K562 (cell line): Measurements from ENCODE around the gene PHF21B. TPM values are rescaled to one million over a fixed set of nuclear protein-coding genes. Genes with fewer than 3 reads are reported as not detected.
"Not testable (repeated sequence)": the region's sequence is repeated elsewhere in the genome, so short reads cannot be mapped to it uniquely, and the experiment has no call there.

Source experiments
- ATAC-seq: fragments of 200-7000 bp; cut with Tn5 transposase; 3 replicates; pipeline ENCODE4 v1.9.1; 2020; ENCODE audit warnings: moderate library complexity
- BruUV-seq: library from RNA; stranded (reverse); fragments of 400-500 nt; replicated peaks from 2 replicates; lab custom pipeline; 2021; lab: Mats Ljungman, UMichigan
- CTCF ChIA-PET: fragments of 300-600 bp; formaldehyde crosslinking; extraction: SDS; loops from one replicate; lab custom pipeline; 2021; ENCODE audit warnings: low intra/inter-chr PET ratio; lab: Yijun Ruan, JAX
- POLR2A ChIA-PET: fragments of 300-600, 350-650 bp; sonication (Branson Sonifier 250); formaldehyde crosslinking; extraction: SDS; loops from one replicate; lab custom pipeline; 2021; ENCODE audit warnings: antibody characterized with exemption, inconsistent platforms; lab: Yijun Ruan, JAX
- DNase-seq, 4 experiments: peaks; one replicate each; pipeline versions ENCODE4 v3.0.0 to v3.0.0-alpha.2; 2011 to 2018; ENCODE audit warnings: low spot score in 3 of 4, mixed read lengths in 3 of 4; ENCODE audit errors: extremely low read depth in 1 of 4
- FAIRE-seq: peaks from 2 replicates; lab custom pipeline; 2011; peaks lifted over from hg19 to GRCh38; lab: Jason Lieb, UNC
- H2AFZ ChIP-seq: 2 replicates; pipeline ENCODE4 v1.6.0; 2011; ENCODE audit warnings: low read depth, low read length, control low read depth, inconsistent platforms
- H3K27ac ChIP-seq: fragments of 200-600 bp; 3 replicates; pipeline ENCODE4 v1.8.0; 2011; ENCODE audit warnings: low read depth, mild to moderate bottlenecking, control low read depth, inconsistent platforms, low read length, moderate library complexity, mixed read lengths; ENCODE audit errors: extremely low read depth
- H3K27me3 ChIP-seq, 2 experiments: fragments of 300-600 bp in 1 of 2; 2 replicates in 1 of 2; 3 replicates in 1 of 2; pipeline versions ENCODE4 v1.6.0 to v1.8.0; 2011; ENCODE audit warnings: inconsistent platforms in 2 of 2, low read length in 2 of 2, mild to moderate bottlenecking in 1 of 2, mixed read lengths in 1 of 2, moderate library complexity in 1 of 2; ENCODE audit not compliant: control insufficient read depth in 2 of 2, insufficient read depth in 2 of 2
- H3K36me3 ChIP-seq: fragments of 300-600 bp; 3 replicates; pipeline ENCODE4 v1.8.0; 2011; ENCODE audit warnings: mild to moderate bottlenecking, low read length, inconsistent platforms; ENCODE audit not compliant: control insufficient read depth, insufficient read depth
- H3K4me1 ChIP-seq, 2 experiments: fragments of 200-600 bp in 1 of 2; replicated peaks in 1 of 2; 2 replicates in 1 of 2; 3 replicates in 1 of 2; pipeline versions ENCODE4 v1.5.1 to v1.8.0; 2011; ENCODE audit warnings: inconsistent platforms in 2 of 2, low read length in 2 of 2, mild to moderate bottlenecking in 1 of 2, mixed read lengths in 1 of 2, moderate library complexity in 1 of 2; ENCODE audit not compliant: control insufficient read depth in 2 of 2, insufficient read depth in 2 of 2
- H3K4me2 ChIP-seq: 2 replicates; pipeline ENCODE4 v1.6.1; 2011; ENCODE audit warnings: low read length, control low read depth, inconsistent platforms, mixed read lengths; ENCODE audit not compliant: insufficient read depth
- H3K4me3 ChIP-seq: fragments of 200-600 bp; sonication (generic), shearing (Covaris generic); 2 replicates; pipeline ENCODE4 v1.5.1; 2016; ENCODE audit warnings: control low read depth, inconsistent platforms
- H3K79me2 ChIP-seq: fragments of 200-600 bp; 3 replicates; pipeline ENCODE4 v1.8.0; 2011; ENCODE audit warnings: low read length, inconsistent platforms; ENCODE audit not compliant: control insufficient read depth, insufficient read depth
- H3K9ac ChIP-seq, 2 experiments: 2 replicates each; pipeline versions ENCODE4 v1.6.0 to v1.6.1; 2011; ENCODE audit warnings: low read depth in 2 of 2, low read length in 2 of 2, control low read depth in 1 of 2, inconsistent platforms in 1 of 2, mild to moderate bottlenecking in 1 of 2, mixed read lengths in 1 of 2; ENCODE audit not compliant: insufficient read depth in 1 of 2
- H3K9me1 ChIP-seq: one replicate; pipeline ENCODE4 v1.6.0; 2011; ENCODE audit warnings: inconsistent platforms, mild to moderate bottlenecking, low read length, moderate library complexity; ENCODE audit not compliant: control insufficient read depth, insufficient read depth
- H3K9me3 ChIP-seq: replicated peaks from 2 replicates; pipeline ENCODE4 v1.5.1; 2011; ENCODE audit warnings: low read depth, low read length, inconsistent platforms; ENCODE audit not compliant: control insufficient read depth, insufficient read depth
- H4K20me1 ChIP-seq: replicated peaks from 2 replicates; pipeline ENCODE4 v1.6.1; 2011; ENCODE audit warnings: low read length, inconsistent platforms, mixed read lengths; ENCODE audit not compliant: control insufficient read depth, insufficient read depth
- ASH1L ChIP-seq: fragments of 450-650 bp; IDR thresholded peaks from 2 replicates; pipeline ENCODE4 v1.6.1; 2018; ENCODE audit warnings: borderline replicate concordance, mild to moderate bottlenecking, low read depth; ENCODE audit not compliant: partially characterized antibody
- RBM14 ChIP-seq: fragments of 200-400 bp; formaldehyde crosslinking; IDR thresholded peaks from 2 replicates; pipeline ENCODE4 v1.6.1; 2018; ENCODE audit warnings: low read depth, mild to moderate bottlenecking, low read length, moderate library complexity, borderline replicate concordance; ENCODE audit not compliant: insufficient read depth
- ZEB2 ChIP-seq: fragments of 450-650 bp; IDR thresholded peaks from 2 replicates; pipeline ENCODE4 v1.6.1; 2016
- WGBS: fragments of 100-300 bp; shearing (Covaris generic); methylation state at CpG from one replicate; pipeline ENCODE4 v1.1.6; 2016; ENCODE audit warnings: low coverage, mixed read lengths; ENCODE audit not compliant: insufficient coverage; ENCODE audit errors: missing lambda C conversion rate; 5-methylcytosine and 5-hydroxymethylcytosine counted together
- in situ Hi-C: fragments of 300-500 bp; cut with MboI; formaldehyde crosslinking; loops from 4 replicates; pipeline ENCODE4 v1.15.0; 2018; ENCODE audit warnings: inconsistent platforms, mixed read lengths
- intact Hi-C: fragments of 100-400 bp; cut with micrococcal nuclease; formaldehyde crosslinking; loops from 2 replicates; pipeline ENCODE4 v1.14.2; 2022
- polyA plus RNA-seq, 8 experiments: library from polyadenylated mRNA; depleted of rRNA in 4 of 8; stranded (reverse) in 5 of 8; unstranded in 3 of 8; fragments of >200 nt; fragmentation: Nextera tagmentation in 2 of 8; fragmentation: Illumina TruSeq in 1 of 8; extraction: Ambion mirVana in 2 of 8; extraction: Trizol in 1 of 8; gene quantifications; 2 replicates each; pipeline versions ENCODE4 v1.2.1 to v1.2.3, GENCODE V29; 2011 to 2014; ENCODE audit warnings: inconsistent platforms in 1 of 8, missing spikeins in 1 of 8
- total RNA-seq, 7 experiments: library from RNA; depleted of rRNA in 6 of 7; stranded (reverse); fragments of >200 nt in 6 of 7; fragmentation: Illumina TruSeq in 2 of 7; extraction: Trizol in 2 of 7; gene quantifications; 2 replicates each; pipeline versions ENCODE4 v1.2.1 to v1.2.3, GENCODE V29; 2011 to 2021; ENCODE audit warnings: low replicate concordance in 1 of 7
- TF ChIP-seq, protein P1 (sequence below): fragments of 250-450 bp; sonication (Bioruptor Pico); IDR thresholded peaks from 2 replicates; pipeline ENCODE4 v1.4.0; 2020

Gene PHF21B
- total and polyA plus RNA-seq, 9 of the 15 experiments (the other 6 are each of a cell fraction or from before 2014, with no cell fraction given), result 0.04 TPM; not detected in 8

DNA sequence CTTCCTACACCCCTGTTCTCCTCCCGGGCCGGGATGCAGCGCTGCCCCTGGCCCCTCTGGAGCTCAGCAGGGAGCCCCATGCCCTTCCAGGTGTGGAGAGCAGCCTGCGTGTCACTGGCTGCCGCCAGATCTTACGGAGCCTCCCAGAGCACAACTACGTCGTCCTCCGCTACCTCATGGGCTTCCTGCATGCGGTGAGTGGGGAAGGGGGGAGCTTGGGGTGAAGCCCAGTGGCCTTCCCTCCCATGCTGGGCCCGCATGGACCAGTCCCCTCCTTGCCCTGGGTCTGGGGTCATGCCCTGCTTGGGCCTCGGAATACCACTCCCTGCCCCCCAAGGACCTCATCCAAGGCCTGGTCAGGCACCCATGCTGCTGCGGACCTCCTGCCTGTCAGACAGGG lies 150.2 kb downstream of the PHF21B start (continued):
- no peak for TF ChIP-seq RBM14
- TF ChIP-seq, protein P1, sequence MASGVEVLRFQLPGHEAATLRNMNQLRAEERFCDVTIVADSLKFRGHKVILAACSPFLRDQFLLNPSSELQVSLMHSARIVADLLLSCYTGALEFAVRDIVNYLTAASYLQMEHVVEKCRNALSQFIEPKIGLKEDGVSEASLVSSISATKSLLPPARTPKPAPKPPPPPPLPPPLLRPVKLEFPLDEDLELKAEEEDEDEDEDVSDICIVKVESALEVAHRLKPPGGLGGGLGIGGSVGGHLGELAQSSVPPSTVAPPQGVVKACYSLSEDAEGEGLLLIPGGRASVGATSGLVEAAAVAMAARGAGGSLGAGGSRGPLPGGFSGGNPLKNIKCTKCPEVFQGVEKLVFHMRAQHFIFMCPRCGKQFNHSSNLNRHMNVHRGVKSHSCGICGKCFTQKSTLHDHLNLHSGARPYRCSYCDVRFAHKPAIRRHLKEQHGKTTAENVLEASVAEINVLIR, result no peak
- TF ChIP-seq ZEB2, result no peak
- no peak for TF ChIP-seq ASH1L

DNA sequence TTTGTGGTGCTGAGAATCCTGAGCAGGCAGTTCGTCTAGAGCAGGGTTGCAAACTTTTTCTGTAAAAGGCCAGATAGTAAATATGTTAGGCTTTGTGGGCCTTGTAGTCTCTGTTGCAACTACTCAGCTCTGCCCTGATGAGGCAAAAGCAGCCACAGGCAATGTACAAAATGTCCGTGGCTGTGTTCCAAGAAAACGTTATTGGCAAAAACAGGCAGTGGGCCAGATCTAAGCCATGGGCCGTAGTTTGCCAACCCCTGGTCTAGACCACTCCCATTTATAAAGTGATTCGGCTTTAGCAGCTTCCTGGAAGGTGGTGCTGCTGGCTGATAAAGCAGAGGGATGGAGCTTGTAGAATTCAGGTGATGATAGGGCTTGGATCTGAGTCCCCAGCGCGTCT lies 151.0 kb downstream of the PHF21B start:
- ATAC-seq, H3K4me2 ChIP-seq, H2AFZ ChIP-seq, in situ Hi-C loops, H3K36me3 ChIP-seq, CTCF ChIA-PET, H3K27ac ChIP-seq, DNase-seq, H3K9ac ChIP-seq, H3K9me1 ChIP-seq, H3K4me3 ChIP-seq, H3K4me1 ChIP-seq, H4K20me1 ChIP-seq, H3K79me2 ChIP-seq, BruUV-seq, FAIRE-seq, intact Hi-C loops, H3K9me3 ChIP-seq: not testable (repeated sequence)
- WGBS, result 0% methylated on average over 5 of the region's 7 CpGs
- POLR2A ChIA-PET, result interaction anchor here (0.8 kb wide), 1 partner anchor 11 kb away, joined by 3 read pairs; no protein-coding TSS in a partner anchor
- H3K27me3 ChIP-seq, result peaks cover 0 to 11% of the 10 kb centered on the region in 2 experiments; a peak in 2 of 5 replicates
